ENCODE data around the gene ZMIZ2.

ZMIZ2 gene

GRCh38 chr7:44757739-44758138 is 9.1 kb downstream of the ZMIZ2 start:
- POLR2A ChIA-PET (ENCODE audit: low non-redundant PET), result no interaction called here
- TF ChIP-seq CTCF (conservative IDR thresholded peaks at IDR 0.05; ENCODE audit: low read depth), result no peak
- DNase-seq (ENCODE audit: low spot score), result no peak
- peak overlapping the region; percentile 77 for H3K27ac ChIP-seq
- CTCF ChIA-PET, result interaction anchor here (0.6 to 0.7 kb wide), 2 partner anchors 186 to 364 kb away, joined by 3 to 9 read pairs; no protein-coding TSS in a partner anchor

GRCh38 chr7:44759246-44759645 is 10.6 kb downstream of the ZMIZ2 start:
- no peak for TF ChIP-seq CTCF (conservative IDR thresholded peaks at IDR 0.05; ENCODE audit: low read depth)
- DNase-seq (ENCODE audit: low spot score), result no peak
- H3K27ac ChIP-seq, result peak overlapping the region; percentile 77
- ChIA-PET CTCF (no interaction called here), POLR2A (ENCODE audit: low non-redundant PET) (interaction anchor here (0.7 kb wide), 1 partner anchor 152 kb away, joined by 5 read pairs; no protein-coding TSS in a partner anchor)

- POLR2A ChIA-PET (ENCODE audit: low non-redundant PET), result no interaction called here
- CTCF ChIA-PET, result no interaction called here
- no peak for DNase-seq (ENCODE audit: low spot score)
- H3K27ac ChIP-seq, result peak overlapping the region; percentile 77
- TF ChIP-seq CTCF (conservative IDR thresholded peaks at IDR 0.05; ENCODE audit: low read depth), result no peak
Measured at GRCh38 chr7:44760034-44760580, 11.5 kb downstream of the ZMIZ2 start.

- no peak for TF ChIP-seq CTCF (conservative IDR thresholded peaks at IDR 0.05; ENCODE audit: low read depth)
- CTCF ChIA-PET, result no interaction called here
- DNase-seq (ENCODE audit: low spot score), result peak; percentile 75
- H3K27ac ChIP-seq, result peak overlapping the region; percentile 77
- POLR2A ChIA-PET (ENCODE audit: low non-redundant PET), result no interaction called here
Measured at GRCh38 chr7:44761207-44762161, 12.8 kb downstream of the ZMIZ2 start.

- CTCF ChIA-PET, result no interaction called here
- no peak for TF ChIP-seq CTCF (conservative IDR thresholded peaks at IDR 0.05; ENCODE audit: low read depth)
- POLR2A ChIA-PET (ENCODE audit: low non-redundant PET), result no interaction called here
- DNase-seq (ENCODE audit: low spot score), result no peak
- peak overlapping the region; percentile 77 for H3K27ac ChIP-seq
Measured at GRCh38 chr7:44762300-44762699, 13.7 kb downstream of the ZMIZ2 start.

GRCh38 chr7:44762726-44763522 is 14.3 kb downstream of the ZMIZ2 start:
- no peak for TF ChIP-seq CTCF (conservative IDR thresholded peaks at IDR 0.05; ENCODE audit: low read depth)
- H3K27ac ChIP-seq, result peak overlapping the region; percentile 77
- DNase-seq (ENCODE audit: low spot score), result no peak
- ChIA-PET POLR2A (ENCODE audit: low non-redundant PET) (no interaction called here), CTCF (no interaction called here)
